Islet of Langerhans (tissue), 1 donor: ENCODE results near the gene TMEM213.
"Not testable (repeated sequence)": the region's sequence is repeated elsewhere in the genome, so short reads cannot be mapped to it uniquely, and the experiment has no call there.

Source experiments
- FAIRE-seq: peaks from one replicate; lab custom pipeline; 2011; peaks lifted over from hg19 to GRCh38; lab: Jason Lieb, UNC

The TMEM213 gene

GRCh38 chr7:138798836-138799235, 1.0 kb downstream of the TMEM213 start:
- no peak for FAIRE-seq

DNA sequence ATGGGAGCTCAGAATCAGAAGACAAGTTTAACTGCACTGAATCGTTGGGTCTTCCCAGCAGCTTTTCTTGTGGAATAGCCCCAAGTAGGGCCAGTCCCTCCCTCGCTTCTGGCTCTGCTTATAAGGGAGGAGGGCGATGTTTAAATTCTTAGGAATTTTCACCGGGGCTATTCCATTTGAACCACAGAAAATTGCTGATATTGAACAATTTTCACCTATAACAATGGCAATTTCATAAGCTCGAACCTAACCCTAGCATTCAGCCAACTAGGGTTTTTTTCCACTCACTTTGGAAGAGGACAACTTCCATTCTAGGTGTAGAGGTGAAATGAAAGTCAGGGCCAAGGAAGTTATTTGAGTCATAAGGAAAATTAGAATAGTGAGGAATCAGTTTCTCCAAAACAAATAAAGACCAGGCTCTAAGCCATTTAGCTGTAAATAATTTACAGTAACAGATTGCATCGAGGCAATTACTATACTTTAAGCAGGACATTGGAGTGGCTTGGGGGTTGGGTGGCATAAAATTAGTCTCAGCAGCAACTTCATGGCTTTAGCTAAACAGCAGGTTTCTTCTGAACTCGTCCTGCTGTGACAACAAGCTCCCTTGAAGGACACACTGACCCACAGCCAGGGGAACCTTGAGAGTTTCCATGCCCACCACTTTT, 1.7 kb downstream of the TMEM213 start:
- FAIRE-seq = no peak

GRCh38 chr7:138801256-138801655, 3.5 kb downstream of the TMEM213 start:
- no peak for FAIRE-seq

GRCh38 chr7:138802706-138803105, 4.9 kb downstream of the TMEM213 start:
- no peak for FAIRE-seq

GRCh38 chr7:138804618-138805017, 6.8 kb downstream of the TMEM213 start:
- FAIRE-seq = no peak

DNA sequence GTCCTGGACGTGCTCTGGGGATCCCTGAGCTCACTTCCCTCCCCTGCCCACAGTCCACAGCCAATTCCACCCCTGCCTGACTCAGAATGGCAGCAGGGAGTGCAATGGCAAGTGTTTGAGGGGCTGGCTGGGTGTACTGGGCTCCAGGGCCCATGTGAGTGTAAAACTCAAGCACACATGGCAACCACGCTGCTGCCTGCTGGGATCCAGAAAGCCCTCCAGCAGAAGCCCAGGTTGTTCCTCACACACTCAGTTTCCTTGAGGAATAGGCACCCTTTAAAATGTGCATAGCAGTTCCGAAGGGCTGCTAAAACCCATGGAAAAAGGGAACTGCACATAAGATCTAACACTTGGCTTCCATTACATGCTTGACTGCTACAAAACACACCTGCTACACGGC, 11.6 kb downstream of the TMEM213 start:
- FAIRE-seq = no peak

DNA sequence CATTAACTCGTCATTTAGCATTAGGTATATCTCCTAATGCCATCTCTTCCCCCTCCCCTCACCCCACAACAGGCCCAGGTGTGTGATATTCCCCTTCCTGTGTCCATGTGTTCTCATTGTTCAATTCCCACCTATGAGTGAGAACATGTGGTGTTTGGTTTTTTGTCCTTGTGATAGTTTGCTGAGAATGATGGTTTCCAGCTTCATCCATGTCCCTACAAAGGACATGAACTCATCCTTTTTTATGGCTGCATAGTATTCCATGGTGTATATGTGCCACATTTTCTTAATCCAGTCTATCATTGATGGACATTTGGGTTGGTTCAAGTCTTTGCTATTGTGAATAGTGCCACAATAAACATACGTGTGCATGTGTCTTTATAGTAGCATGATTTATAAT, 13.5 kb downstream of the TMEM213 start:
- FAIRE-seq = not testable (repeated sequence)

- no peak for FAIRE-seq
Observed at GRCh38 chr7:138813945-138814344, 16.2 kb downstream of the TMEM213 start.

- no peak for FAIRE-seq
Observed at GRCh38 chr7:138814816-138815332, 17.1 kb downstream of the TMEM213 start.

DNA sequence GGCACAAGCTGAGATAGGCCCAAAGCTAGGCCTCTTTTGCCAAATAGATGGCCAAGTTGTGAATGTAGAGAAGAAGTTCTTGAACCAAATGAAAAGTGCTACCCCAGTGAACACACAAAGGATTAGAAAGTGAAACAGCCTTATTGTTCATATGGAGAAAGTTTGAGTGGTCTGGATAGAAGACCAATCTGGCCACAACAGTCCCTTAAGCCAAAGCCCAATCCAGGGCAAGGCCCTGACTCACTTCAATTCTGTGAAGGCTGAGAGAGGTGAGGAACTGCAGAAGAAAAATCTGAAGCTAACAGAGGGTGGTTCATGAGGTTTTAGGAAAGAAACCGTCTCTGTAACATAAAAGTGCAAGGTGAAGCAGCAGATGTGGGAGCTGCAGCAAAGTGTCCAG, 18.9 kb downstream of the TMEM213 start:
- no peak for FAIRE-seq

DNA sequence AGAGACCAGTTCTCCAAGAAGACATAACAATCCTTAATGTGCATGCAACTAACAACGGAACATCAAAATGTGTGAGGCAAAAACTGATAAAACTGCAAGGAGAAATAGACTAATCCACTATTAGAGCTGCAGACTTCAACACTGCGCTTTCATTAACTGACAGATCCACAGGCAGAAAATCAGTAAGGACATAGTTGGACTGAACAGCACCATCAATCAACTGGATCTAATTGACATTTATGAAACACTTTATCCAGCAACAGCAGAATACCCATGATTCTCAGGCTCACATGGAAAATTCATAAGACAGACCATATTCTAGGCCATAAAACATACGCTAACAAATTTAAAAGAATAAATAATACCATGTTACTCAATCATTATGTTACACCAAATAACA, 21.8 kb downstream of the TMEM213 start:
- no peak for FAIRE-seq

- FAIRE-seq = no peak
Observed at GRCh38 chr7:138821912-138822311, 24.1 kb downstream of the TMEM213 start.

- FAIRE-seq = no peak
Observed at GRCh38 chr7:138822867-138823535, 25.2 kb downstream of the TMEM213 start.

DNA sequence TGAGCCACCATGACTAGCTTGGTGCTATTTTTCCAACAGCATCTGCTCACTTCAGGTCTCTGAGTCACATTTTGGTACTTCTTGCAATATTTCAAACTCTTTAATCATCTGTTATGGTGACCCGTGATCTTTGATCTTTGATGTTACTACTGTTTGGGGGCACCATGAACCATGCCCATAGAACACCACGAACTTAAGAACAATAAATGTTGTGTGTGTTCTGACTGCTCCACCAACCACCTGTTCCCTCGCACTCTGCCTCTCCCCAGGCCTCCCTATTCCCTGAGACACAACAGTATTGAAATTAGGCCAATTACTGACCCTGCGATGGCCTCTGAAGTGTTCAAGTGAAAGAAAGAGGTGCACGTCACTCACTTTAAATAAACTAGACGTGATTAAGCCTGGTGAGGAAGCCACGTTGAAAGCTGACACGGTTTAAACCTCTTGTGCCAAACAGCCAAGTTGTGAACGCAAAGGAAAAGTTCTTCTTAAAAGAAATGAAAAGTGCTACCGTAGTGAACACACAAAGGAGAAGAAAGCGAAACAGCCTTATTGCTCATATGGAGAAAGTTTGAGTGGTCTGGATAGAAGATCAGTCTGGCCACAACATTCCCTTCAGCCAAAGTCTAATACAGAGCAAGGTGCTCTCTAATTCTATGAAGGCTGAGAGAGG, 27.4 kb downstream of the TMEM213 start:
- FAIRE-seq = no peak

DNA sequence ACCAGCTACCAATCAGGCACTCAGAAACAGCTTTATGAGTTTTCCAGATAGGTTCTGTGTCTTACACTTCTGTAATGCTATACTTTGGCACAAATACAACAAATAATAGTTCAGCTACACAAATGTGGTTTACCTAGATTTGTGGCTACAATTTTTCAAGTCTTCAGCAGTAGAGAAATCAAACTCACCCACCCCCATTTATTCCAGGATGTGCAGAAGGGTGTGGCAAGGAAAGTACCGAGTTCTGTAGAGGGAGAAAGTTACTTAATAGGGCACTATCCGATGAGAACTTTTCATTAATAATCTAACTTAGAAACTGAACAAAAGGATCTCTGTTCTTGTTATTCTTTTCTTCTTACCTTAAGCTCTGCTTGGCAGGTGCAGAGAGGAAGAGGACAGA, 30.5 kb downstream of the TMEM213 start:
- no peak for FAIRE-seq

DNA sequence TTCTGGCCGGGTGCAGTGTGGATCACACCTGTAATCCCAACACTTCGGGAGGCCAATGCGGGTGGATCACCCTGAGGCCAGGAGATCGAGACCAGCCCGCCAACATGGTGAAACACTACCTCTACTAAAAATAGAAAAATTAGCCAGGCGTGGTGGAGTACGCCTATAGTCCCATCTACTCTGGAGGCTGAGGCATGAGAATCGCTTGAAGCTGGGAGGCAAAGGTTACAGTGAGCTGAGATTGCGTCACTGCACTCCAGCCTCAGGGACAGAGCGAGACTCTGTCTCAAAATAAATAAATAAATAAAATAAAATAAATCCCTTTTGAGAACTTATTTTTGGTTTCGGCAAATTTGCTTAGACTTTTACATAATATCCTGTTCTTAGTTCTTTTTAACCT, 31.5 kb downstream of the TMEM213 start:
- no peak for FAIRE-seq

- FAIRE-seq = no peak
Observed at GRCh38 chr7:138832966-138833365, 35.2 kb downstream of the TMEM213 start.

DNA sequence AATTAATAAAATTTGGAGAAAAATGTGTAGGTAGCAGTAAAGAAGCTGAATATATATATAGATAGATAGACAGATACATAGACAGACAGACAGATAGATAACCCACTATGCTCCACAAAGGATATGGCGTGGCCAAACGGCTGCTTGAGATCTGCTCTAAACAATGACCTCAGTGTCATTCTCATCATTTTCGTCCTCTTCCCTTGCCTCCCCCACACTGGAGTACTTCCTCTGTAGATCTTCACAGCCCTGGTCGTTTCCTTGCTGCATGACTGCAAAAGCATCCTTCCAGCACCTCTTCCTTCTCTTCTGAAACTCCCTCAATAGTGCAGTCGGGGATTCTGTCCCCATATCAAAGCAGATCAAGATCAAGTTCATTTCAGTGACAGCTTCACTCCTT, 35.8 kb downstream of the TMEM213 start:
- FAIRE-seq = no peak

- no peak for FAIRE-seq
Observed at GRCh38 chr7:138834583-138834982, 36.8 kb downstream of the TMEM213 start.

DNA sequence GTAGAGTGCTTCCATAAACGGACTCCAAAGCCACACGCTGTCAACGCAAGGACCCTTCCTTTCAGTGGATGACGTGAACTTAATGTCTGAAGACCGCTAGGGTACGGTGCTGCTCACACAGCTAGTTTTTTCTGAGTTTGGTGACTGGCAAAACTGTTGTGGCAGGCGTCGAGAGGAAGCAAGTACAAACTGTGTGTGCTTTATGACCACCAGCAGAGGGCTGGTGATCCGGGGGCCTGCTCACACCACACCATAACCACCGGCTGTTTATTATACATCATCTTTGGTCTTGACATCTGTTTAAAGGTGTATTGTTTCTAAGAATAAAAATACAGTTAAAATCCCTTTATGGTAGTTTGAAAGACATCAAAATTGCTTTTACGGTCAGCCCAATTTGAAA, 37.3 kb downstream of the TMEM213 start:
- no peak for FAIRE-seq

- no peak for FAIRE-seq
Observed at GRCh38 chr7:138837627-138838026, 39.8 kb downstream of the TMEM213 start.

- FAIRE-seq = no peak
Observed at GRCh38 chr7:138838166-138838565, 40.4 kb downstream of the TMEM213 start.

GRCh38 chr7:138842111-138842510, 44.3 kb downstream of the TMEM213 start:
- no peak for FAIRE-seq
